Ovary (tissue), 3 donors: ENCODE data around the gene RPL15.

Source experiments
- POLR2A ChIP-seq: fragments of 450-650 bp; IDR thresholded peaks from one replicate; pipeline ENCODE4 v1.6.1; 2017; ENCODE audit warnings: antibody characterized with exemption, mild to moderate bottlenecking, moderate library complexity
- TF ChIP-seq, protein P1 (sequence below), 3 donors: fragments of 450-650 bp in 2 of 3; fragments of 200-600 bp in 1 of 3; IDR thresholded peaks; one replicate each; pipeline versions ENCODE4 v1.5.1 to v1.8.0; 2016 to 2022; ENCODE audit warnings: antibody characterized with exemption in 3 of 3, mild to moderate bottlenecking in 1 of 3
- donor health status: DM: no; HTN: no; CAD: no.

DNA sequence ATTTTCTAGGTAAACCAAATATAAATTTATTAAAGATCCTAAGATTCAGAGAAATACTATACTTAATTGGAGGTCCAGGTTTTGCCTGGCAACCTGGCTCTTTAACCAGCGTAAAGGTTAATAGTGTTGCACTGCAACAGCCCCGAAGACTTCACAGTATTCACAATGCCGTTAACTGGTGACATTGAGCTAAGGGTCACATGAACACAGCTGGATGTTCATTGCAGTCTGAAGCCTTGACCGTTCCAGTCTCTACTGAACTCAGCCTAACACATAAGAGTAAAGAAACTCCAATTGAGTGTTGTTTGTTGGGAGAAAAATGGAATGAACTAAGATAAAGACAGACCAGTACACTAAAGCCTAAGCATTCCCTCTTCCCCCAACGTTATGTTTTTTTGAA, 27.0 kb upstream of the RPL15 start:
- no peak for TF ChIP-seq POLR2A
- TF ChIP-seq, protein P1, sequence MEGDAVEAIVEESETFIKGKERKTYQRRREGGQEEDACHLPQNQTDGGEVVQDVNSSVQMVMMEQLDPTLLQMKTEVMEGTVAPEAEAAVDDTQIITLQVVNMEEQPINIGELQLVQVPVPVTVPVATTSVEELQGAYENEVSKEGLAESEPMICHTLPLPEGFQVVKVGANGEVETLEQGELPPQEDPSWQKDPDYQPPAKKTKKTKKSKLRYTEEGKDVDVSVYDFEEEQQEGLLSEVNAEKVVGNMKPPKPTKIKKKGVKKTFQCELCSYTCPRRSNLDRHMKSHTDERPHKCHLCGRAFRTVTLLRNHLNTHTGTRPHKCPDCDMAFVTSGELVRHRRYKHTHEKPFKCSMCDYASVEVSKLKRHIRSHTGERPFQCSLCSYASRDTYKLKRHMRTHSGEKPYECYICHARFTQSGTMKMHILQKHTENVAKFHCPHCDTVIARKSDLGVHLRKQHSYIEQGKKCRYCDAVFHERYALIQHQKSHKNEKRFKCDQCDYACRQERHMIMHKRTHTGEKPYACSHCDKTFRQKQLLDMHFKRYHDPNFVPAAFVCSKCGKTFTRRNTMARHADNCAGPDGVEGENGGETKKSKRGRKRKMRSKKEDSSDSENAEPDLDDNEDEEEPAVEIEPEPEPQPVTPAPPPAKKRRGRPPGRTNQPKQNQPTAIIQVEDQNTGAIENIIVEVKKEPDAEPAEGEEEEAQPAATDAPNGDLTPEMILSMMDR (IDR thresholded peaks at IDR 0.05): no peak
